RCC 7860 (cell line): ENCODE results near the gene TCF25.

ENCODE experiments used
- DNase-seq: peaks from one replicate; pipeline ENCODE4 v3.0.0-alpha.2; 2015; ENCODE audit warnings: low spot score
- FAIRE-seq: peaks from 2 replicates; lab custom pipeline; 2012; peaks lifted over from hg19 to GRCh38; lab: Jason Lieb, UNC

Gene TCF25

DNA sequence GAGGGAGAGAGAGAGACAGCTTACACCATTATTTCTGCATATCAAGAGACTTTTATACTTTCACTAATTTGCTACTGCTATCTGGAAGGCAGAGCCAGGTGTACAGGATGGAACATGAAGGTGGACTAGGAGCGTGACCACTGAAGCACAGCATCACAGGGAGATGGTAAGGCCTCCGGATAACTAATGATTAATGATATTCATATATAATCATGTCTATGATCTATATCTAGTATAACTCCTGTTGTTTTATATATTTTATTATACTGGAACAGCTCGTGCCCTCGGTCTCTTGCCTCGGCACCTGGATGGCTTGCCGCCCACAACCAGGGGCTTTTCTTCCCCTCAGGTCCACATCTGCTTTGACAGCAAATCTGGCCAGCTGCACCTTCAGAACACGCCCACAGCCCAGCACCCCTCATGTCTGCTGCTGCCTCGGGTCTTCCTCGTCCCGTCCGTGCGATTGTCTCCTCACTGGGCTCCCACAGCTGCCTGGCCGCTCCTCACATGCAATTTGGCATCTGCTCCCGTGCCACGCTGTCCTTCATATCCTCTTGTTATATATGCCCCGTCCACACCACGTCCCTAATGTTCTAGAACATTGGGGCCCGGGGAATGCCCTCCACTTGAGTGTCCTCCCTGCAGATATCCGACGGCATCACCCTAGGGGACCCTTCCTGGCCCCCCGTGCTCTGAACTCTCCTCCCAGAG is 64.9 kb downstream of the TCF25 start:
- FAIRE-seq (no peak), DNase-seq (no peak)

DNA sequence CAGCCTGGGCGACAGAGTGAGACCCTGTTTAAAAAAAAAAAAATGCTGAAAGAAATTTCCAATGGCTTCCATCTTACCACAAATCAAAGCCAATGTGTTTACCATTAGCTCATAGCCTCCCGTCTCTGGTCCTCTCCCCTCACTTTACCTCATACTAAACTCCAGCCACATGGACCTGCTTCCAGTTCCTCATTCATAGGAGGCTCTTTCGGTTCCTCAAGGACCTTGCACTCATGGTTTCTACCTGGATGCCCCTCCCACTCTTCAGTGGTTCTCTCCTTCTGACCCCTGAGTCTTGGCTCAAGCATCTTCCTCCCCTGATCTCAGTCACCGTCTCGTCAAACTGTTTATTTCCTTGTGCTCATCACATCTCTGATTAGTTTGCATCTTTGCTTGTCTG is 71.4 kb downstream of the TCF25 start:
- no peak for FAIRE-seq
- DNase-seq, result no peak

DNA sequence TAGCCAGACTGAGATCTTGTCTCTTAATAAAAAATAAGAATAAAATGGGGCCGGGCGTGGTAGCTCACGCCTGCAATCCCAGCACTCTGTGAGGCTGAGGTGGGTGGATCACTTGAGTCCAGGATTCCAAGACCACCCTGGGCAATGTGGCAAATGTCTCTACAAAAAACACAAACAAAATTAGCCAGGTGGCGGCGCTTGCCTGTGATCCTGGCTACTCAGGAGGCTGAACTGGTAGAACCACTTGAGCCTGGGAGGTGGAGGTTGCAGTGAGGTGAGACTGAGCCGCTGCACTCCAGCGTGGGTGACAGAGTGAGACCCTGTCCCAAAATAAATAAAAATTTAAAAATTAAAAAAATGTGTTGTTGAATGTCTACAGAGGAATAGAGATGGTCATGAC is 72.3 kb downstream of the TCF25 start:
- FAIRE-seq, result no peak

GRCh38 chr16:89946515-89946914 is 73.1 kb downstream of the TCF25 start:
- FAIRE-seq (no peak), DNase-seq (no peak)

More for the DNA sequence above, 72.3 kb downstream of the TCF25 start:
- DNase-seq, result no peak

- DNase-seq, result no peak
These were observed 75.8 kb downstream of the TCF25 start for GRCh38 chr16:89949121-89949742.

DNA sequence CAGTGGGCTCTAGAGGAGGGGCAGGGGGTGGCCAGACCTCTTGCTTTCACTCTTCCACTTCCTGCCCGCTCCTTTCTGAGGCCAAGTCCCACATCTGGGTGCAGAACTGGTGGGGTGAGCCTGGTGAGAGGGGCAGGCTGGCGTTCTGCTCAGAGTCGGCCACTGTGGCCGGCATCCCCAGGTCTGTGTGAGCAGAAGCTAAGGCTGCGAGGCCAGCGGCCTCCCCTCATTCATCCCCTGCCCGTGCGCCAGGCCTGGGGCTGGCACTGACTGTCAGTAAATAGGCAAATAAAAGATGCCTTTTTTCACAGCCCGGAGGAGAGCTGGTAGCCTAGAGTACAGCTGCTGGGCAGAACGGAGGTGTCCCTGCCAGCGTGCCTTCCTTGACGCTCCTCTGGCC is 76.4 kb downstream of the TCF25 start:
- FAIRE-seq, result no peak

More at GRCh38 chr16:89949121-89949742, 75.8 kb downstream of the TCF25 start:
- no peak for FAIRE-seq

DNA sequence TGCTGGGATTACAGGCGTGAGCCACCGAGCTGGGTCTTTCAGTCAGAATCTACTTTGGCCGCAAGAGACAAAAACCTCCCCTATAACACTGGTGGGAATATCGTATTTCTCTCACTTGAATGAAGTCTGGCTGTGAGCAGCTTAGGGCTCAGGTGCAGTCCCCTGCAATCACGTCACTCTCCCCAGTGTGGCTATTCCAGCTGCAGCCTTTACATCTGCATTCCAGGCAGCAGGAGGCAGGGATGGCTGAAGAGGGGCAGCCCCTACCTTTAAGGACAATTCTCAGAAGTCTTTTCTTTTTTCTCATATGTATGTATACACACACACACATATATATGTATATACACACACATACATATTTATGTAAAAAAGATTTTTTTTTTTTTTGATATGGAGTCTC is 78.1 kb downstream of the TCF25 start:
- FAIRE-seq, result no peak
- no peak for DNase-seq

More for the DNA sequence above, 76.4 kb downstream of the TCF25 start:
- DNase-seq, result no peak

GRCh38 chr16:89952049-89952448 is 78.7 kb downstream of the TCF25 start:
- DNase-seq, result no peak
- FAIRE-seq, result no peak

GRCh38 chr16:89952551-89952950 is 79.2 kb downstream of the TCF25 start:
- FAIRE-seq, result no peak
- DNase-seq, result no peak

- DNase-seq (no peak), FAIRE-seq (no peak)
These were observed 80.4 kb downstream of the TCF25 start for GRCh38 chr16:89953671-89954406.

DNA sequence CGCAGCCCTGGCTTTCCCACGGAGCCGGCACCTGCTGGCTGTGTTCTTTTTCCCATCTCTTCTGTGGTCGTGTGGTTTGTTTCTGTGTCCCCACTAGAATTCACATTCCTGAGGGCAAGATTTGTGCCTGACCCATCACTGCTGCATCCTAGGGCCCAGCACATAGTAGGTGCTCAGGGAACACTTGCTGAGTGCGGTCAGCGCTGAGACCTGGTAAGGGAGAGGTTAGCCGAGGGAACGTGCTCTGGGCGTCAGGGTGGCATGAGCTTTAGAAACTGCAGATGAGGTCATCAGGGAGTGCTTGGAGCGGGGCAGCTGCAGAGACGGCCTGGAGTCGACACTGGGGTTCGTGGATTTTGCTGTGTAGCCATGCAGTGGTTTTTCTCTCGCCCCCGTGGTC is 81.1 kb downstream of the TCF25 start:
- DNase-seq, result no peak
- no peak for FAIRE-seq

GRCh38 chr16:89955001-89955685 is 81.8 kb downstream of the TCF25 start:
- FAIRE-seq, result no peak
- DNase-seq, result no peak

DNA sequence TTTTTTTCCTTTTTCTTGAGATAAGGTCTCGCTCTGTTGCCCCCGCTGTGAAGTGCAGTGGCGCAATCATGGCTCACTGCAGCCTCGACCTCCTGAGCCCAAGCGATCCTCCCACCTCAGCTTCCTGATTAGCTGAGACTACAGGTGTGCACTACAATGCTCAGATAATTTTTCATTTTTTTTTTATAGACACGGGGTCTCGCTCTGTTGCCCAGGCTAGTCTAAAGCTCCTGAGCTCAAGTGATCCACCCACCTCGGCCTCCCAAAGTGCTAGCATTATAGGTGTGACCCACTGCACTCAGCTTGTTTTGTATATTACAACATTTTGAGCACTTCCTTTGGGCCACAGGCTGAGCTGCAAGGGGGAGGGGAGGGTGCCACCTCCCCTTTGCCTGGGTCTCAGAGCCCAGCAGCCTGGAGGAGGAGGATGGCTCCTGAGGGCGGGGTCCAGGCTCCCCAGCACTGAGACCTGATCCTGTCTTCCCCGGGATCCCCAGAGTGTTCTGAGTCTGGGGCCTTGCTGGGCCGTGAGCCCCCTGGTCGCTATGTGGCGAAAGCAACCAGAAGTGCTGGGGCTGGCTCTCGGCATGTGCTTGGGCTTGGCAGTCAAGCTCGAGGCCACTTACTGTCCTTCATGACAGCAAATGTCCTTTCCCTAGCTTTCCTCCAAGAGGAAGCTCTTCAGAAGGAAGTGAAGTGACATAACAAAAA is 83.3 kb downstream of the TCF25 start:
- no peak for FAIRE-seq
- DNase-seq, result no peak

DNA sequence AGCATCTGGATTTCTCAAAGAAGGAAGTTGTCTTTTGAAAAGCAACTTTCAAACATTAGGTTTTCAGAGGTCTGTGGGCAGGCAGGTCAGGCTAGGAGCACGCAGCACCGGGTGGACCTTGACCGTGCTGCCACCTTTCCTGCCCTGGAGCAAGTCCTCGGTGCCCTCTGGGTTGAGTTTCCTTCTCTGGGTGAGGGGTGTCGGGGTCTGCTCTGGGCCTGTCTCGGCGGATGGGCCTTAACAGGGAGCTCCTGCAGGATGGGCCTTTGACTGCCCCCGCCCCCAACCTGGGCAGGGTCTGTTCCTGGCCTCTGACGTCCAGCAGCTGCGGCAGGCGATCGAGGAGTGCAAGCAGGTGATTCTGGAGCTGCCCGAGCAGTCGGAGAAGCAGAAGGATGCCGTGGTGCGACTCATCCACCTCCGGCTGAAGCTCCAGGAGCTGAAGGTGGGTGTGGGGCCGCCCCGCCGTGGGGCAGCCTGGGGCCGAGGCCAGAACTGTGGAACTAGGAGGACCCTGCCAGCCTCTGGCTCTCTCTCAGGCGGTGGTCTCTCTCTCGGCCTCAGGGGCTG is 83.9 kb downstream of the TCF25 start:
- DNase-seq, result no peak
- FAIRE-seq, result no peak

GRCh38 chr16:89958068-89958467 is 84.7 kb downstream of the TCF25 start:
- FAIRE-seq, result no peak
- no peak for DNase-seq

GRCh38 chr16:89958596-89958995 is 85.2 kb downstream of the TCF25 start:
- FAIRE-seq, result no peak

DNA sequence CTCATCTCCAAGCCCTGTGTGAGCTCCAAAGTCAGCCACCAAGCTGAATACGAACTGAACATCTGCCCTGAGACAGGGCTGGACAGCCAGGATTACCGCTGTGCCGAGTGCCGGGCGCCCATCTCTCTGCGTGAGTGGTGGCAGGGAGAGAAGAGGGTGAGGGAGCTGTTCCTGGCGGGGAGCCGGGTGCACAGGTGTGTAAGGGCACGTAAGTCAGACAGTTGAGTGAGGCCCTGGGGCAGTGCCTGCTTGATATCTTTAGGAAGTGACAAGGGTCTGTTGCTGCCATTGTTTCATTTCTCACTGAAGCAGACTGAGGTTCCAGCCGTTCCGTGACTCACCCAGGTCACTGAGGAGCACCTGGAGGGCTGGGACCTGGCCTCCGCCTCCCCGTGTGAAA is 87.6 kb downstream of the TCF25 start:
- DNase-seq, result no peak
- FAIRE-seq, result no peak

More at GRCh38 chr16:89958596-89958995, 85.2 kb downstream of the TCF25 start:
- no peak for DNase-seq
